ENCODE data around the gene ANO6. TPM values are rescaled to one million over a fixed set of nuclear protein-coding genes. Genes with fewer than 3 reads are reported as not detected.

Gene ANO6
- total and polyA plus RNA-seq, 4 donors, result 8.7 to 102 (median 40.5) TPM

DNA sequence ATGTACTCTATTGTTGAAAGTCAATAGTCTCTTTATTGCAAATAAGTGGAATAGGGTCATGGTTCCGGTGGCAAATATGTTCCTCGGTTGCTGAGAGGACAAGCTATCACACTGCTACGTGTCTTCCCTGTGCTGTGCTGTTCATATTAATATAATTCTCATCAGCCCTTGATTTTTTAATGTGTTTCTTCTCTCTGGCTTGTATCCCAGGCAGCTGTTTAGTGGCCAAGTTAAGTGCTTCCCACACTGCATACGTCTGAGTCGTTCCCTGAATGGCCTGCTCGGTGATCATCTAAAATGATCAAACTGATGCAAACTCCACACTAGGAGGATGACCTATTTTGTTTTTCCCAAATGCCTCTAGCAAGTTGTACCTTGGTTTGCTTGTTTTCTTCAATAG, 186.4 kb downstream of the ANO6 start:
- 83 to 92% methylated on average over 6 of the region's 6 CpGs for WGBS, 2 donors
- H3K27ac ChIP-seq (ENCODE audit: low read depth in 1 of 2, low read length in 1 of 2), result no peak overlapping the region
- TF ChIP-seq, protein P1, sequence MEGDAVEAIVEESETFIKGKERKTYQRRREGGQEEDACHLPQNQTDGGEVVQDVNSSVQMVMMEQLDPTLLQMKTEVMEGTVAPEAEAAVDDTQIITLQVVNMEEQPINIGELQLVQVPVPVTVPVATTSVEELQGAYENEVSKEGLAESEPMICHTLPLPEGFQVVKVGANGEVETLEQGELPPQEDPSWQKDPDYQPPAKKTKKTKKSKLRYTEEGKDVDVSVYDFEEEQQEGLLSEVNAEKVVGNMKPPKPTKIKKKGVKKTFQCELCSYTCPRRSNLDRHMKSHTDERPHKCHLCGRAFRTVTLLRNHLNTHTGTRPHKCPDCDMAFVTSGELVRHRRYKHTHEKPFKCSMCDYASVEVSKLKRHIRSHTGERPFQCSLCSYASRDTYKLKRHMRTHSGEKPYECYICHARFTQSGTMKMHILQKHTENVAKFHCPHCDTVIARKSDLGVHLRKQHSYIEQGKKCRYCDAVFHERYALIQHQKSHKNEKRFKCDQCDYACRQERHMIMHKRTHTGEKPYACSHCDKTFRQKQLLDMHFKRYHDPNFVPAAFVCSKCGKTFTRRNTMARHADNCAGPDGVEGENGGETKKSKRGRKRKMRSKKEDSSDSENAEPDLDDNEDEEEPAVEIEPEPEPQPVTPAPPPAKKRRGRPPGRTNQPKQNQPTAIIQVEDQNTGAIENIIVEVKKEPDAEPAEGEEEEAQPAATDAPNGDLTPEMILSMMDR (IDR thresholded peaks at IDR 0.05; ENCODE audit: control extremely low read depth, extremely low read depth), result no peak

DNA sequence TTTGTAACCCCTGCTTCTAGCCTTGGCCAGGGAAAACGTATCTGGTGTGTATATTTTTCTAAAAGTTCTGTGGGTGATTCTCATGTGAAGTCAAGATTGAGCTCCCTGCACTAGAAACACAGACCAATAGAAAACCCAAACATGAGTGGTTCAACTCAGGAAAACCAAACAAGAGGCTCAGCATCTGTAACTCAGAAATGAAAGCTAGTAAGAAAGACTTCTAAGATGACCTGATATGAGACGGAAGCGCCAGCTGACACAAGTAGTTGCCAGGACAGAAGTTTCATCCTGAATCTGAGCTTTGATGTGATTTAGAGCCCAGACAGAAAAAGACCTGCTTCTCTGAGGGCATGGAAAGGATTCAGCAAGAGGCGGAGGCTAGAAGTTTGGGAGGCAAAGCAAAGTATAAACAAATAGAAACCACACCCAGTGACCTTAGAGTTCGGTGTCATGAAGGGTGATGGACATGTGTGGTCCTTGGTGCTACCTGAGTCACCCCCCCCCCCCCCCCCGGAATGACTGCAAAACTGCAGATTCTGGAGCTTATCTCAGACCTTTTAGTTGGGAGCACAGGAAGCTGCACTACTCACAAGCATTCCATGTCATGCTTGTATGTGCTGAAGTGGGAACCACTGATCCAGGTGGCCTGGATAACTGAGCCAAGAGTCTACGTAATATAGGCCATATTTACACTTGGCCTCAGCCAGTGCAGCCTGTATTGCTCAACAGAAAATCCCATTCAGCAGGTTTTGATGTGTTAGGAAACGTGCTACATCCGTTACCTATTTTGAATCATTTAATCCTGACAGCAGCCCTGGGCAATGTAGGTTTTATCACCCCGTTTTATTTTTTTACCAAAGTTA, 191.3 kb downstream of the ANO6 start:
- H3K27ac ChIP-seq (ENCODE audit: low read depth in 1 of 2, low read length in 1 of 2), result peak overlapping the region in 1 of 2 donors; percentile 59
- H3K9me3 ChIP-seq (ENCODE audit: control insufficient read depth in 4 of 4, insufficient read depth in 3 of 4, low read length in 3 of 4), result peaks cover 0 to 2% (median 0%) of the 10 kb centered on the region in 4 donors
- H3K36me3 ChIP-seq (ENCODE audit: control insufficient read depth in 4 of 4, insufficient read depth in 4 of 4, low read length in 4 of 4), result peaks cover 17 to 36% (median 30%) of the 10 kb centered on the region in 4 donors
- no peaks in the 10 kb centered on the region for H3K27me3 ChIP-seq (ENCODE audit: control insufficient read depth in 3 of 3, insufficient read depth in 3 of 3, low read length in 2 of 3)
- H3K4me1 ChIP-seq (ENCODE audit: control insufficient read depth in 5 of 5, insufficient read depth in 5 of 5, low read length in 5 of 5), result peaks cover 0 to 3% (median under 1%) of the 10 kb centered on the region in 5 donors
- 70 to 77% methylated on average over 10 of the region's 10 CpGs for WGBS, 2 donors
- TF ChIP-seq, protein P1 (IDR thresholded peaks at IDR 0.05; ENCODE audit: control extremely low read depth, extremely low read depth), result no peak
- peak; percentile 30 to 73 (median 45) for DNase-seq
- no peak overlapping the region for H3K4me3 ChIP-seq
- ATAC-seq (ENCODE audit: insufficient read depth, low FRiP score), result peak; percentile 78
- H3K9ac ChIP-seq (ENCODE audit: insufficient read depth in 1 of 2, low read length in 2 of 2), result no peak overlapping the region

More for the DNA sequence above, 186.4 kb downstream of the ANO6 start:
- H3K9ac ChIP-seq (ENCODE audit: insufficient read depth in 1 of 2, low read length in 2 of 2), result no peak overlapping the region
- peaks cover 0 to 7% (median 0%) of the 10 kb centered on the region in 5 donors for H3K4me1 ChIP-seq (ENCODE audit: control insufficient read depth in 5 of 5, insufficient read depth in 5 of 5, low read length in 5 of 5)
- no peak for ATAC-seq (ENCODE audit: insufficient read depth, low FRiP score)
- H3K36me3 ChIP-seq (ENCODE audit: control insufficient read depth in 4 of 4, insufficient read depth in 4 of 4, low read length in 4 of 4), result peaks cover 13 to 24% (median 17%) of the 10 kb centered on the region in 4 donors
- H3K27me3 ChIP-seq (ENCODE audit: control insufficient read depth in 3 of 3, insufficient read depth in 3 of 3, low read length in 2 of 3), result no peaks in the 10 kb centered on the region
- no peak overlapping the region for H3K4me3 ChIP-seq
- DNase-seq, result peak; percentile 23 to 82 (median 70)
- no peaks in the 10 kb centered on the region for H3K9me3 ChIP-seq (ENCODE audit: control insufficient read depth in 4 of 4, insufficient read depth in 3 of 4, low read length in 3 of 4)

DNA sequence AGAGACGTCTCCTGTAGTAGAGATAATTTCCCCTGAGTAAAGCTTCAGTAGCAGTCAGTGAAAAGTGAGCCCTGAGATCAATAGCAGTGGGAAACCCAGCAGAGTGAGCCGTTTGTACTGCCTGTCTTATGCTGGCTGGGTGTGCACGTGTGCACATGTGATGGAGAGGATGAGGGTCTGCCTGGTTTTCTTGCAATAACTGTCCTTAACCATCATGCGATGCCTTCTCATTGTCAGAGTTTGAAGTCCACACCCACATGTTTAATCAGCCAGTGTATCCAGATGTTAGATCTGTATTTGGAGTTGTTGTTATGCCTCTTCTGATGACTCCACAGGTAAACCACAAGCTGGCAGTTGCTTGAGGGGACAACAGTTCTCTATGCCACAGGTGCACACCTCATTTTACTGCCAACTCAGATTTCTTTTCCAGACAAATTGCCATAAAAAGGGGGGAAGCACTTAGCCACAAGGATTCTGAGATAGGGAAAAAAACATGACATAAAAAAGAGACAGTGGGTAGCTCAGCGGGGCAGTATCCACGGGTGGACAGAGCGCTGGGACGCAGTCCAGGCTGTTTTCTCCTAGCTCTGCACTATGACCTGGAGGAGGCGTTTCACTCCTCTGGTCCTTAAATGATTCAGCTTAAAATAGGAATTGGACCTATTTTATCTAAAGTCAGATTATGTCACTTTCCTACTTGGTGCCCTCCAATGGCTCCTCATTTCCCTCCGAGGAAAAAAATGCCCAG, 192.3 kb downstream of the ANO6 start:
- peaks cover 19 to 41% (median 33%) of the 10 kb centered on the region in 4 donors for H3K36me3 ChIP-seq (ENCODE audit: control insufficient read depth in 4 of 4, insufficient read depth in 4 of 4, low read length in 4 of 4)
- no peaks in the 10 kb centered on the region for H3K27me3 ChIP-seq (ENCODE audit: control insufficient read depth in 3 of 3, insufficient read depth in 3 of 3, low read length in 2 of 3)
- H3K27ac ChIP-seq (ENCODE audit: low read depth in 1 of 2, low read length in 1 of 2), result peak overlapping the region in 1 of 2 donors; percentile 37
- WGBS, 2 donors, result 82 to 89% methylated on average over 10 of the region's 10 CpGs
- H3K4me3 ChIP-seq, result no peak overlapping the region
- TF ChIP-seq, protein P1 (IDR thresholded peaks at IDR 0.05; ENCODE audit: control extremely low read depth, extremely low read depth), result no peak
- H3K9ac ChIP-seq (ENCODE audit: insufficient read depth in 1 of 2, low read length in 2 of 2), result no peak overlapping the region
- DNase-seq (no peak), ATAC-seq (ENCODE audit: insufficient read depth, low FRiP score) (no peak)
- H3K9me3 ChIP-seq (ENCODE audit: control insufficient read depth in 4 of 4, insufficient read depth in 3 of 4, low read length in 3 of 4), result peaks cover 0 to 2% (median 0%) of the 10 kb centered on the region in 4 donors
- H3K4me1 ChIP-seq (ENCODE audit: control insufficient read depth in 5 of 5, insufficient read depth in 5 of 5, low read length in 5 of 5), result peaks cover 0 to 3% (median 0%) of the 10 kb centered on the region in 5 donors
